WTC11 (cell line): ENCODE measurements around the gene TBL1XR1. TPM values are rescaled to one million over a fixed set of nuclear protein-coding genes. Genes with fewer than 3 reads are reported as not detected.

Source experiments
- ATAC-seq: fragments of 200-7000 bp; cut with Tn5 transposase; 2 replicates; pipeline ENCODE4 v1.10.0; 2021; ENCODE audit warnings: mild to moderate bottlenecking, moderate library complexity
- CTCF ChIA-PET: fragments of 300-600 bp; sonication (Branson Sonifier 250); formaldehyde crosslinking; loops from one replicate; lab custom pipeline; 2021; ENCODE audit warnings: antibody characterized with exemption; lab: Charles Lee
- POLR2A ChIA-PET: fragments of 350-600 bp; sonication (Branson Sonifier 250); formaldehyde crosslinking; loops from one replicate; lab custom pipeline; 2021; ENCODE audit warnings: antibody characterized with exemption; lab: Charles Lee
- DNase-seq: peaks from one replicate; pipeline ENCODE4 v3.0.0; 2021; ENCODE audit warnings: low spot score
- H3K27ac Mint-ChIP-seq: 2 replicates; pipeline ENCODE4 v1.8.0; 2021; ENCODE audit warnings: mixed read lengths
- H3K27me3 Mint-ChIP-seq: 2 replicates; pipeline ENCODE4 v1.8.0; 2021; ENCODE audit warnings: low read depth, mild to moderate bottlenecking, moderate library complexity, mixed read lengths
- H3K36me3 Mint-ChIP-seq: 2 replicates; pipeline ENCODE4 v1.8.0; 2021; ENCODE audit warnings: mixed read lengths
- H3K4me1 Mint-ChIP-seq: 2 replicates; pipeline ENCODE4 v1.8.0; 2022; ENCODE audit warnings: mixed read lengths
- H3K4me3 Mint-ChIP-seq: 2 replicates; pipeline ENCODE4 v1.8.0; 2021; ENCODE audit warnings: mild to moderate bottlenecking, moderate library complexity, mixed read lengths
- H3K9me3 Mint-ChIP-seq: 2 replicates; pipeline ENCODE4 v1.8.0; 2021; ENCODE audit warnings: mixed read lengths
- ATF3 ChIP-seq: sonication (generic); formaldehyde crosslinking; conservative IDR thresholded peaks from 2 replicates; pipeline ENCODE4 v1.8.1; 2022; ENCODE audit warnings: mild to moderate bottlenecking, missing genetic modification reagents
- ATF6 ChIP-seq: sonication (generic); formaldehyde crosslinking; IDR thresholded peaks from 2 replicates; pipeline ENCODE4 v1.8.1; 2023; ENCODE audit warnings: mild to moderate bottlenecking, missing genetic modification reagents
- CREM ChIP-seq: sonication (generic); formaldehyde crosslinking; IDR thresholded peaks from 2 replicates; pipeline ENCODE4 v1.8.1; 2022; ENCODE audit warnings: mild to moderate bottlenecking, missing genetic modification reagents, moderate library complexity
- EMX1 ChIP-seq: fragments of 250-450 bp; sonication (Bioruptor Pico); IDR thresholded peaks from 2 replicates; pipeline ENCODE4 v1.8.0; 2021; ENCODE audit warnings: mild to moderate bottlenecking
- FOXP1 ChIP-seq: sonication (generic); formaldehyde crosslinking; IDR thresholded peaks from 2 replicates; pipeline ENCODE4 v1.8.0; 2022; ENCODE audit warnings: missing genetic modification reagents, mild to moderate bottlenecking, moderate library complexity, borderline replicate concordance
- IRF1 ChIP-seq: sonication (generic); formaldehyde crosslinking; IDR thresholded peaks from 2 replicates; pipeline ENCODE4 v1.8.0; 2023; ENCODE audit warnings: missing genetic modification reagents
- RELA ChIP-seq: sonication (generic); formaldehyde crosslinking; IDR thresholded peaks from 2 replicates; pipeline ENCODE4 v1.8.1; 2022; ENCODE audit warnings: missing genetic modification reagents, mild to moderate bottlenecking, borderline replicate concordance
- SMAD3 ChIP-seq: sonication (generic); formaldehyde crosslinking; IDR thresholded peaks from 2 replicates; pipeline ENCODE4 v1.8.0; 2022; ENCODE audit warnings: missing genetic modification reagents, mild to moderate bottlenecking, borderline replicate concordance
- ZNF423 ChIP-seq: fragments of 250-450 bp; sonication (Bioruptor Pico); IDR thresholded peaks from 2 replicates; pipeline ENCODE4 v2.1.2; 2022; ENCODE audit warnings: mild to moderate bottlenecking, moderate library complexity
- ZSCAN18 ChIP-seq: fragments of 250-450 bp; sonication (Bioruptor Pico); IDR thresholded peaks from 2 replicates; pipeline ENCODE4 v2.1.2; 2022; ENCODE audit warnings: mild to moderate bottlenecking, moderate library complexity
- total RNA-seq: library from RNA; stranded (reverse); gene quantifications from 3 replicates; pipeline ENCODE4 v1.2.3, GENCODE V29; 2021
- TF ChIP-seq, protein P1 (sequence below): sonication (generic); formaldehyde crosslinking; IDR thresholded peaks from 2 replicates; pipeline ENCODE4 v1.8.0; 2022; ENCODE audit warnings: missing genetic modification reagents
- TF ChIP-seq, protein P2 (sequence below): sonication (generic); formaldehyde crosslinking; IDR thresholded peaks from 2 replicates; pipeline ENCODE4 v1.8.1; 2022; ENCODE audit warnings: missing genetic modification reagents, borderline replicate concordance
- TF ChIP-seq, protein P3 (sequence below): sonication (generic); formaldehyde crosslinking; IDR thresholded peaks from 2 replicates; pipeline ENCODE4 v1.8.0; 2022; ENCODE audit warnings: mild to moderate bottlenecking, missing genetic modification reagents
- TF ChIP-seq, protein P4 (sequence below): sonication (generic); formaldehyde crosslinking; IDR thresholded peaks from 2 replicates; pipeline ENCODE4 v1.8.1; 2023; ENCODE audit warnings: mild to moderate bottlenecking, missing genetic modification reagents, borderline replicate concordance
- TF ChIP-seq, protein P5 (sequence below): sonication (generic); formaldehyde crosslinking; IDR thresholded peaks from 2 replicates; pipeline ENCODE4 v1.8.0; 2022; ENCODE audit warnings: mild to moderate bottlenecking, missing genetic modification reagents
- TF ChIP-seq, protein P6 (sequence below): fragments of 250-450 bp; sonication (Bioruptor Pico); IDR thresholded peaks from 2 replicates; pipeline ENCODE4 v1.9.0; 2021; ENCODE audit warnings: mild to moderate bottlenecking, borderline replicate concordance

TBL1XR1 gene
- total RNA-seq, 1 experiment from 2014 or later = 148 TPM

DNA sequence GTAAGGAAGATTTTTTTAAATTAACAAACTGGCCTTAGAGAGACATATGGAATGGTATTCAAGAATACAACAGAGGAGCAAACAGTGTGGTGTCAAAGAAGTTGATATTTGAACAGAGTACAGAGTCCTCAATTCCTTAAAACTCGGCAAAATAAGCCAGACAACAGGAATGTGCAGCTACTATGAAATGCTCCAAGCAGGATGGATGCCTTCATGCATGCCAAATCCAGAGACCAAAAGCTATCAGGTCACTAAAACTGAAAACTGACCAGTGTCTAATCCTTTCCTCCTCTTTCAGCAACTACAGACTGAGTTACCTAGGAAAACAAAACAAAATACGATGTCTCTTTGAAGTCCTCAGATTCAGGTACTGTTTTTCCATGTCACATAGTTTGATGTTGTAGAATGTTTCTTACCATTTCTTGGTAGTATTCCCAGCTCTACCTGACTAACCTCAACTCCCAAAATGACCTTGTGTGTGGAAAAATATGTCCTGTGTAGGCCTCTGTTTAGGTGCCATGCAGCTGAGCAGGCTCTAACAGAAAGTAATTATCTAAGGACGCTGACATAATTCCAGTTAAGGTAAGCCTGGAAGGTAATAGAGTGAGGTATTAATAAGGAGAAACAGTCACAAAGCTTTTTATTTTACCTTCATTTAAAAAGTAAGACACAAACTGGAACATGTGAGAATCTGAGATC lies 46.9 kb downstream of the TBL1XR1 start:
- no peaks in the 10 kb centered on the region for H3K9me3 Mint-ChIP-seq
- no peaks in the 10 kb centered on the region for H3K36me3 Mint-ChIP-seq
- POLR2A ChIA-PET = no interaction called here
- ATAC-seq = no peak
- H3K4me1 Mint-ChIP-seq = peaks cover 72% of the 10 kb centered on the region
- no peak for DNase-seq
- CTCF ChIA-PET = no interaction called here
- H3K27ac Mint-ChIP-seq = no peak overlapping the region; the same call in 1 of the 2 replicates
- H3K4me3 Mint-ChIP-seq = no peak overlapping the region
- no peaks in the 10 kb centered on the region for H3K27me3 Mint-ChIP-seq
- TF ChIP-seq, protein P1, sequence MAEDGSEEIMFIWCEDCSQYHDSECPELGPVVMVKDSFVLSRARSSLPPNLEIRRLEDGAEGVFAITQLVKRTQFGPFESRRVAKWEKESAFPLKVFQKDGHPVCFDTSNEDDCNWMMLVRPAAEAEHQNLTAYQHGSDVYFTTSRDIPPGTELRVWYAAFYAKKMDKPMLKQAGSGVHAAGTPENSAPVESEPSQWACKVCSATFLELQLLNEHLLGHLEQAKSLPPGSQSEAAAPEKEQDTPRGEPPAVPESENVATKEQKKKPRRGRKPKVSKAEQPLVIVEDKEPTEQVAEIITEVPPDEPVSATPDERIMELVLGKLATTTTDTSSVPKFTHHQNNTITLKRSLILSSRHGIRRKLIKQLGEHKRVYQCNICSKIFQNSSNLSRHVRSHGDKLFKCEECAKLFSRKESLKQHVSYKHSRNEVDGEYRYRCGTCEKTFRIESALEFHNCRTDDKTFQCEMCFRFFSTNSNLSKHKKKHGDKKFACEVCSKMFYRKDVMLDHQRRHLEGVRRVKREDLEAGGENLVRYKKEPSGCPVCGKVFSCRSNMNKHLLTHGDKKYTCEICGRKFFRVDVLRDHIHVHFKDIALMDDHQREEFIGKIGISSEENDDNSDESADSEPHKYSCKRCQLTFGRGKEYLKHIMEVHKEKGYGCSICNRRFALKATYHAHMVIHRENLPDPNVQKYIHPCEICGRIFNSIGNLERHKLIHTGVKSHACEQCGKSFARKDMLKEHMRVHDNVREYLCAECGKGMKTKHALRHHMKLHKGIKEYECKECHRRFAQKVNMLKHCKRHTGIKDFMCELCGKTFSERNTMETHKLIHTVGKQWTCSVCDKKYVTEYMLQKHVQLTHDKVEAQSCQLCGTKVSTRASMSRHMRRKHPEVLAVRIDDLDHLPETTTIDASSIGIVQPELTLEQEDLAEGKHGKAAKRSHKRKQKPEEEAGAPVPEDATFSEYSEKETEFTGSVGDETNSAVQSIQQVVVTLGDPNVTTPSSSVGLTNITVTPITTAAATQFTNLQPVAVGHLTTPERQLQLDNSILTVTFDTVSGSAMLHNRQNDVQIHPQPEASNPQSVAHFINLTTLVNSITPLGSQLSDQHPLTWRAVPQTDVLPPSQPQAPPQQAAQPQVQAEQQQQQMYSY = no peak
- TF ChIP-seq, protein P2, sequence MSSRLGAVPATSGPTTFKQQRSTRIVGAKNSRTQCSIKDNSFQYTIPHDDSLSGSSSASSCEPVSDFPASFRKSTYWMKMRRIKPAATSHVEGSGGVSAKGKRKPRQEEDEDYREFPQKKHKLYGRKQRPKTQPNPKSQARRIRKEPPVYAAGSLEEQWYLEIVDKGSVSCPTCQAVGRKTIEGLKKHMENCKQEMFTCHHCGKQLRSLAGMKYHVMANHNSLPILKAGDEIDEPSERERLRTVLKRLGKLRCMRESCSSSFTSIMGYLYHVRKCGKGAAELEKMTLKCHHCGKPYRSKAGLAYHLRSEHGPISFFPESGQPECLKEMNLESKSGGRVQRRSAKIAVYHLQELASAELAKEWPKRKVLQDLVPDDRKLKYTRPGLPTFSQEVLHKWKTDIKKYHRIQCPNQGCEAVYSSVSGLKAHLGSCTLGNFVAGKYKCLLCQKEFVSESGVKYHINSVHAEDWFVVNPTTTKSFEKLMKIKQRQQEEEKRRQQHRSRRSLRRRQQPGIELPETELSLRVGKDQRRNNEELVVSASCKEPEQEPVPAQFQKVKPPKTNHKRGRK = no peak
- TF ChIP-seq FOXP1 (CRISPR knock-in tag) (no peak), ATF6 (no peak), RELA (CRISPR knock-in tag) (no peak), ZSCAN18 (no peak), ATF3 (CRISPR knock-in tag) (no peak), ZNF423 (CRISPR knock-in tag) (no peak), CREM (CRISPR knock-in tag) (no peak), SMAD3 (no peak), IRF1 (CRISPR knock-in tag) (no peak), EMX1 (CRISPR knock-in tag) (no peak)
- TF ChIP-seq, protein P3, sequence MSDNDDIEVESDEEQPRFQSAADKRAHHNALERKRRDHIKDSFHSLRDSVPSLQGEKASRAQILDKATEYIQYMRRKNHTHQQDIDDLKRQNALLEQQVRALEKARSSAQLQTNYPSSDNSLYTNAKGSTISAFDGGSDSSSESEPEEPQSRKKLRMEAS = no peak
- TF ChIP-seq, protein P4, sequence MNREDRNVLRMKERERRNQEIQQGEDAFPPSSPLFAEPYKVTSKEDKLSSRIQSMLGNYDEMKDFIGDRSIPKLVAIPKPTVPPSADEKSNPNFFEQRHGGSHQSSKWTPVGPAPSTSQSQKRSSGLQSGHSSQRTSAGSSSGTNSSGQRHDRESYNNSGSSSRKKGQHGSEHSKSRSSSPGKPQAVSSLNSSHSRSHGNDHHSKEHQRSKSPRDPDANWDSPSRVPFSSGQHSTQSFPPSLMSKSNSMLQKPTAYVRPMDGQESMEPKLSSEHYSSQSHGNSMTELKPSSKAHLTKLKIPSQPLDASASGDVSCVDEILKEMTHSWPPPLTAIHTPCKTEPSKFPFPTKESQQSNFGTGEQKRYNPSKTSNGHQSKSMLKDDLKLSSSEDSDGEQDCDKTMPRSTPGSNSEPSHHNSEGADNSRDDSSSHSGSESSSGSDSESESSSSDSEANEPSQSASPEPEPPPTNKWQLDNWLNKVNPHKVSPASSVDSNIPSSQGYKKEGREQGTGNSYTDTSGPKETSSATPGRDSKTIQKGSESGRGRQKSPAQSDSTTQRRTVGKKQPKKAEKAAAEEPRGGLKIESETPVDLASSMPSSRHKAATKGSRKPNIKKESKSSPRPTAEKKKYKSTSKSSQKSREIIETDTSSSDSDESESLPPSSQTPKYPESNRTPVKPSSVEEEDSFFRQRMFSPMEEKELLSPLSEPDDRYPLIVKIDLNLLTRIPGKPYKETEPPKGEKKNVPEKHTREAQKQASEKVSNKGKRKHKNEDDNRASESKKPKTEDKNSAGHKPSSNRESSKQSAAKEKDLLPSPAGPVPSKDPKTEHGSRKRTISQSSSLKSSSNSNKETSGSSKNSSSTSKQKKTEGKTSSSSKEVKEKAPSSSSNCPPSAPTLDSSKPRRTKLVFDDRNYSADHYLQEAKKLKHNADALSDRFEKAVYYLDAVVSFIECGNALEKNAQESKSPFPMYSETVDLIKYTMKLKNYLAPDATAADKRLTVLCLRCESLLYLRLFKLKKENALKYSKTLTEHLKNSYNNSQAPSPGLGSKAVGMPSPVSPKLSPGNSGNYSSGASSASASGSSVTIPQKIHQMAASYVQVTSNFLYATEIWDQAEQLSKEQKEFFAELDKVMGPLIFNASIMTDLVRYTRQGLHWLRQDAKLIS (CRISPR knock-in tag) = no peak
- TF ChIP-seq, protein P5, sequence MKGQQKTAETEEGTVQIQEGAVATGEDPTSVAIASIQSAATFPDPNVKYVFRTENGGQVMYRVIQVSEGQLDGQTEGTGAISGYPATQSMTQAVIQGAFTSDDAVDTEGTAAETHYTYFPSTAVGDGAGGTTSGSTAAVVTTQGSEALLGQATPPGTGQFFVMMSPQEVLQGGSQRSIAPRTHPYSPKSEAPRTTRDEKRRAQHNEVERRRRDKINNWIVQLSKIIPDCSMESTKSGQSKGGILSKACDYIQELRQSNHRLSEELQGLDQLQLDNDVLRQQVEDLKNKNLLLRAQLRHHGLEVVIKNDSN = no peak
- TF ChIP-seq, protein P6, sequence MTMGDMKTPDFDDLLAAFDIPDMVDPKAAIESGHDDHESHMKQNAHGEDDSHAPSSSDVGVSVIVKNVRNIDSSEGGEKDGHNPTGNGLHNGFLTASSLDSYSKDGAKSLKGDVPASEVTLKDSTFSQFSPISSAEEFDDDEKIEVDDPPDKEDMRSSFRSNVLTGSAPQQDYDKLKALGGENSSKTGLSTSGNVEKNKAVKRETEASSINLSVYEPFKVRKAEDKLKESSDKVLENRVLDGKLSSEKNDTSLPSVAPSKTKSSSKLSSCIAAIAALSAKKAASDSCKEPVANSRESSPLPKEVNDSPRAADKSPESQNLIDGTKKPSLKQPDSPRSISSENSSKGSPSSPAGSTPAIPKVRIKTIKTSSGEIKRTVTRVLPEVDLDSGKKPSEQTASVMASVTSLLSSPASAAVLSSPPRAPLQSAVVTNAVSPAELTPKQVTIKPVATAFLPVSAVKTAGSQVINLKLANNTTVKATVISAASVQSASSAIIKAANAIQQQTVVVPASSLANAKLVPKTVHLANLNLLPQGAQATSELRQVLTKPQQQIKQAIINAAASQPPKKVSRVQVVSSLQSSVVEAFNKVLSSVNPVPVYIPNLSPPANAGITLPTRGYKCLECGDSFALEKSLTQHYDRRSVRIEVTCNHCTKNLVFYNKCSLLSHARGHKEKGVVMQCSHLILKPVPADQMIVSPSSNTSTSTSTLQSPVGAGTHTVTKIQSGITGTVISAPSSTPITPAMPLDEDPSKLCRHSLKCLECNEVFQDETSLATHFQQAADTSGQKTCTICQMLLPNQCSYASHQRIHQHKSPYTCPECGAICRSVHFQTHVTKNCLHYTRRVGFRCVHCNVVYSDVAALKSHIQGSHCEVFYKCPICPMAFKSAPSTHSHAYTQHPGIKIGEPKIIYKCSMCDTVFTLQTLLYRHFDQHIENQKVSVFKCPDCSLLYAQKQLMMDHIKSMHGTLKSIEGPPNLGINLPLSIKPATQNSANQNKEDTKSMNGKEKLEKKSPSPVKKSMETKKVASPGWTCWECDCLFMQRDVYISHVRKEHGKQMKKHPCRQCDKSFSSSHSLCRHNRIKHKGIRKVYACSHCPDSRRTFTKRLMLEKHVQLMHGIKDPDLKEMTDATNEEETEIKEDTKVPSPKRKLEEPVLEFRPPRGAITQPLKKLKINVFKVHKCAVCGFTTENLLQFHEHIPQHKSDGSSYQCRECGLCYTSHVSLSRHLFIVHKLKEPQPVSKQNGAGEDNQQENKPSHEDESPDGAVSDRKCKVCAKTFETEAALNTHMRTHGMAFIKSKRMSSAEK (CRISPR knock-in tag) = no peak
